Lower lobe of right lung (tissue), 2 donors: Measurements from ENCODE around the gene FAM174C. TPM values are rescaled to one million over a fixed set of nuclear protein-coding genes. Genes with fewer than 3 reads are reported as not detected.
"Not testable (repeated sequence)": the region's sequence is repeated elsewhere in the genome, so short reads cannot be mapped to it uniquely, and the experiment has no call there.

Source experiments
- ATAC-seq, 2 donors: fragments of 200-7000 bp; cut with Tn5 transposase; one replicate each; pipeline ENCODE4 v1.9.1; 2020 to 2022; ENCODE audit warnings: mild to moderate bottlenecking in 2 of 2, moderate library complexity in 2 of 2
- DNase-seq: peaks from one replicate; pipeline ENCODE4 v3.0.0-alpha.2; 2020
- H3K27ac ChIP-seq: fragments of 200-600 bp; one replicate; pipeline ENCODE4 v1.8.0; 2022
- H3K27me3 ChIP-seq: fragments of 200-600 bp; one replicate; pipeline ENCODE4 v1.8.0; 2022; ENCODE audit warnings: low read depth
- H3K36me3 ChIP-seq: fragments of 200-600 bp; one replicate; pipeline ENCODE4 v1.8.0; 2022; ENCODE audit warnings: mild to moderate bottlenecking
- H3K4me1 ChIP-seq: fragments of 200-600 bp; one replicate; pipeline ENCODE4 v1.8.0; 2022
- H3K4me3 ChIP-seq: fragments of 200-600 bp; one replicate; pipeline ENCODE4 v1.8.0; 2022; ENCODE audit warnings: mild to moderate bottlenecking
- H3K9me3 ChIP-seq: fragments of 200-600 bp; one replicate; pipeline ENCODE4 v1.8.0; 2022
- CTCF ChIP-seq: fragments of 200-600 bp; IDR thresholded peaks from one replicate; pipeline ENCODE4 v1.8.0; 2022; ENCODE audit warnings: antibody characterized with exemption, mild to moderate bottlenecking
- intact Hi-C: fragments of 100-400 bp; cut with DNase I; formaldehyde crosslinking; loops from one replicate; pipeline ENCODE4 v1.11.0; 2022
- total RNA-seq: library from RNA; stranded (reverse); fragmentation: NEBNext Ultra II Directional; extraction: Animal tissue kit (Norgen Biotek cat#: 25700); gene quantifications from one replicate; pipeline ENCODE4 v1.2.1, GENCODE V29; 2021
- donor health status: DM: no; HTN: yes; CAD: no; lungs with severe emphysema.

Gene FAM174C
- total RNA-seq, 1 donor from 2014 or later: 43.5 TPM

- TF ChIP-seq CTCF: no peak
- ATAC-seq: no peak
- H3K27ac ChIP-seq: no peak overlapping the region
Measured at GRCh38 chr19:1317274-1318003, 42.1 kb downstream of the FAM174C start.

GRCh38 chr19:1318678-1319471, 43.5 kb downstream of the FAM174C start:
- Histone ChIP-seq H3K27me3 (peaks cover 75% of the 10 kb centered on the region), H3K9me3 (no peaks in the 10 kb centered on the region), H3K36me3 (no peaks in the 10 kb centered on the region), H3K27ac (no peak overlapping the region), H3K4me3 (no peak overlapping the region), H3K4me1 (peaks cover 9% of the 10 kb centered on the region)
- intact Hi-C loops: no loop called here
- DNase-seq (no peak), ATAC-seq (peak in 1 of 2 donors; percentile 9)
- TF ChIP-seq CTCF: no peak

More at GRCh38 chr19:1317274-1318003, 42.1 kb downstream of the FAM174C start:
- Histone ChIP-seq H3K4me3 (no peak overlapping the region), H3K36me3 (no peaks in the 10 kb centered on the region), H3K9me3 (no peaks in the 10 kb centered on the region), H3K4me1 (peaks cover 9% of the 10 kb centered on the region), H3K27me3 (peaks cover 81% of the 10 kb centered on the region)
- intact Hi-C loops: no loop called here
- no peak for DNase-seq

GRCh38 chr19:1320282-1320650, 44.9 kb downstream of the FAM174C start:
- ATAC-seq, intact Hi-C loops, H3K4me3 ChIP-seq, H3K9me3 ChIP-seq, H3K36me3 ChIP-seq, DNase-seq, H3K27ac ChIP-seq: not testable (repeated sequence)
- peaks cover 77% of the 10 kb centered on the region for H3K27me3 ChIP-seq
- H3K4me1 ChIP-seq: peaks cover 18% of the 10 kb centered on the region

GRCh38 chr19:1321539-1321938, 46.2 kb downstream of the FAM174C start:
- ATAC-seq: no peak
- H3K4me1 ChIP-seq: peaks cover 13% of the 10 kb centered on the region

GRCh38 chr19:1322198-1322981, 47.1 kb downstream of the FAM174C start:
- DNase-seq (no peak), ATAC-seq (no peak)
- Histone ChIP-seq H3K27ac (no peak overlapping the region), H3K27me3 (peaks cover 61% of the 10 kb centered on the region), H3K4me3 (no peak overlapping the region), H3K9me3 (no peaks in the 10 kb centered on the region), H3K4me1 (peaks cover 13% of the 10 kb centered on the region), H3K36me3 (no peaks in the 10 kb centered on the region)
- TF ChIP-seq CTCF: no peak
- intact Hi-C loops: no loop called here

More at GRCh38 chr19:1321539-1321938, 46.2 kb downstream of the FAM174C start:
- Histone ChIP-seq H3K9me3 (no peaks in the 10 kb centered on the region), H3K36me3 (no peaks in the 10 kb centered on the region), H3K4me3 (no peak overlapping the region), H3K27me3 (peaks cover 69% of the 10 kb centered on the region), H3K27ac (no peak overlapping the region)
- intact Hi-C loops: no loop called here
- no peak for DNase-seq
- TF ChIP-seq CTCF: no peak
